ENCODE data around the gene CR1L.
"Not testable (repeated sequence)": the region's sequence is repeated elsewhere in the genome, so short reads cannot be mapped to it uniquely, and the experiment has no call there.

CR1L gene

GRCh38 chr1:207747627-207748492, 102.9 kb downstream of the CR1L start:
- DNase-seq = no peak

GRCh38 chr1:207748737-207749528, 104.0 kb downstream of the CR1L start:
- DNase-seq = peak; percentile 52

GRCh38 chr1:207750631-207751305, 105.8 kb downstream of the CR1L start:
- DNase-seq = no peak

DNA sequence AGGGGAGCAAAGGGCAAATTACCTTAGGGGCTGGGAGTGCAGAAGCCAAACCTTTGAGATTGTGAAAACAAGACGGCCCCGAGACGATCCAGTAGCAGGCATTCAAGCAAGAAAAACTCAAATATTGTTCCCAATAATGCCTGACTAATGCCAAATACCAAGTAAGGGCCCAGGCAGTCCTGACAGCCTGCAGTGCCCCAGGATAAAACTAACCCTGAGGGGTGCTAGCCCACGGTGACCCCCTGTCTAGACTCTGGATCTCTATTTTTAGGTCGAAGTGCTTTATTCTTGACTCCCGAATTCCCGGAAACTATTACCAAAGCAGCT, 106.5 kb downstream of the CR1L start:
- DNase-seq = not testable (repeated sequence)

GRCh38 chr1:207751790-207752455, 107.0 kb downstream of the CR1L start, which contains the start of gene CD46:
TSS of gene CD46 (plus strand) at chr1:207752054. CDS start at chr1:207752213, 159 bp downstream.
- peak; percentile 94 for DNase-seq

DNA sequence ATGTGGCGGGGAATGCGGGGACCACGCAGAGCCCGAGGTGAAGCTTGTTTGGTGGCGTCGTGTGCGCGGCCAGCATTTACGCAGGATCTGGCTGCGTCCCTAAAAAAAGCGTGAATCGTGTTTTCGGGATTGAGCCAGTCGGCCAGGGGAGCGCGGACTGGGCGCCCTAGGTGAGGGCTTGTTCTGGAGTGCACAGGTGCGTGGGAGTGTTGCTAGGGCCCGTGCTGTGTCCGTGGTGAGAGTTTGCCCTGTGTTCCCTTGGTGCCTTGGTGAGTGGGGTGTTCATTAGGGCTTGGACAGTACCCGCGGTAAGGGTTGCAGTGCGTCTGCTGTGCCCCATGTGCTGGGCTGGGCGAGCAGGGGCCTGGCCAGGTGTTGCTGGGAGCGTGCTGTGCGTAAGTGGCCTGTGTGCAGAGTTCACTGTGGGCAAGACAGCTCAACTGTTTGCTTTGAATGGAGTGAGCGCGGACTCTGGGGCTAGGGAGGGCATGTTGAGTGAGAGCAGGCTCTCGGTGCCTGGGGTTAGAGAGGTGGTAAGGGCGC, 107.6 kb downstream of the CR1L start:
- no peak for DNase-seq

DNA sequence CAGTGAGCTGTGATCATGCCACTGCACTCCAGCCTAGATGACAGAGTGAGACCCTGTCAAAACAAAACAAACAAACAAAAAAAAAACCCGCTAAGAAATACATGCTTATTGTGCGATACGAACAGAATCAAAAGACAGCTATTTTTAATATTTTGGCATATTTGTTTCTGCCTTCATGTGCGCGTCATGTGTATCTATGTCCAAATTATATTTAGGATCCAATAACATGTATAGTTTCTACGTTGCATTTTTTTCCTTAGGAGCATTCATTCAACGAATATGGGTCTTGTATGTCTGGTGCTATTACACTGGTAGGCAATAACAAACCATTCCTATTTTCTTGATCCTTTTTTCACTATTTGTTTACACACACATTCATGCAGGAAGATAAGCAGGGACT, 108.7 kb downstream of the CR1L start:
- DNase-seq = no peak

DNA sequence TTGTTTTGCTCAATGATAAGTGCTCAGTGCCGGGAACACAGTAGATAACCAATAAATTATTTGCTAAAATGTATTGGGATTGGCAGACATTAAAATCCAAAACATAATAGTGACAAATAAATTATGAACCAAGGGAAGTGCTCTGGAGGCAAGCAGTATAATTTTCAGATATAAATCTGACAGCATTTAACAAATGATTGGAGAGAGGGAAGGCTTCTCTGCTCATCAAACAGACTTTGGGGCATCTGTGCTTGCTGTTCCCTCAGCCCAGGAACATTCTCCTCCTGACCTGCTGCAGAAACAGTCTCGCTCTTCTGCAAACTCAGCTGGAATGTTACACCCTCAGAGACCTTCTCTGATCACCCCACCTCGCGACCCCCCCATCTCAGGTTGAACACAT, 109.1 kb downstream of the CR1L start:
- no peak for DNase-seq

DNA sequence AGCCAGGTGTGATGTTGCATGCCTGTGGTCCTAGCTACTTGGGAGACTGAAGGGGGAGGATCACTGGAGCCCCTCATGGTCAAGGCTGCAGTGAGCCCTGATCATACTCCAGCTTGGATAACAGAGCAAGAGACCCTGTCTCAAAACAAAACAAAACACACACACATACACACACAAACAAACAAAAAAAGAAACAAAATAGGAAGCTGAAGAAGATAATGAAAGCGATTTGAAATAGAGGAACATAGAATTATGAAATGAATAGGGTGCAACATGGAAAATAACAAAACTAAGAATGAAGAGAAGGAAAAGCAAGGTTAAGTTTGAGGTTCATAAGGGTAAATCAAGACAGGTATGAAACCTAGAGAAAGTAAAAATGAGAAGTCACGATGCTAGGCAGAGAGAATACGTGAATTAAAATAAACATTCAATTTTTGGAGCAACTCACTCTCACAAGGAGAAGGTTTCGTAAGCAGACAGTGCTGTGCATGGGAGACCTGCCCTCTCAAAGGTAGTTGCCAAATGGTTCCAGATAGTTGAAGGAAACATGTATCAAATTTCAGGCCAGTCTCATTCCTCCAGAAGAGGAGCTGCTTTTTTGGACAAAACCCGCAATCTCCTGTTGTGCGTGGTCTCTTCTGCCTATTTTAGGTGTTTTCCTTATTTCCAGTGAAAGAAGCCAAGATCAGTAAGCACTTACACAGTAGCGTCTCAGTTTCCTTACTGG, 110.2 kb downstream of the CR1L start:
- no peak for DNase-seq

DNA sequence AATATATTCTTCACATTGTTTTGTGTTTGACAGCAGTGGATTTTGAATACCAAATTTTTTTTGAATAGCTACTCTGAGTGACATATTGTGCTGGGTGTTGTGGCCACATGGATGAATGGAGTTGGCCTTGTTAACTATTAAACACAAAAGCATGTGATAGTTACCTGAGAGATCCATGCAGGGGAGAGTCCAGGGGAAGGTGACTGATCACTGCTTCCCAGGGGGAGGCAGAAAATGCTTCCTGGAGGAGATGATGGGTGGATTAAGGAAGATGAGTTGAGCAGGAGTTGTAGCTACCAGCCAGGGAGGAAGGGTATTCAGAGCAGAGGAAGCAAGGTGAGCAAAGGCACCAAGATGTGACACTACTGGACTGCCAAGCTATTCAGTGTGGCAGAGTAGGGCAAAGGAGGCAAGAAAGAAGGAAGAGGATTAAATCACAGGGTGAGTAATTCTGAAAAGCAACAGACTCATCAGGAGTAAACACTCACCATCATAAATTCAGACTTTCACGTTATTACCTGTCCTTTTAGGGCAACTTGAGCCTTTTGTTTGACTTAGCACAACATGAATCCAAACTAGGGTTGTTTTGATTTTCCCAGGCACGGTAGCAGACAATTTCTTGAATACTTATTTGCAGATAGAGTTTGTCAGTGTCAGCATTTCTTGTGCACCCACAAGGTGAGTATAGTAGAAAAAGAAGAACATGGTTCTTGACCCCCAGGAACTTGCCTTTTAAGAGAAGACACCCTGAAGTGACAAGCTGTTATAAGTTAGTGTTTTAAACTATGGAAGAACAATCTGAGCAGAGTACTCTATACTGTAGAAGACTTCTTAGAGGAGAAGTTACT, 111.1 kb downstream of the CR1L start:
- DNase-seq = no peak

DNA sequence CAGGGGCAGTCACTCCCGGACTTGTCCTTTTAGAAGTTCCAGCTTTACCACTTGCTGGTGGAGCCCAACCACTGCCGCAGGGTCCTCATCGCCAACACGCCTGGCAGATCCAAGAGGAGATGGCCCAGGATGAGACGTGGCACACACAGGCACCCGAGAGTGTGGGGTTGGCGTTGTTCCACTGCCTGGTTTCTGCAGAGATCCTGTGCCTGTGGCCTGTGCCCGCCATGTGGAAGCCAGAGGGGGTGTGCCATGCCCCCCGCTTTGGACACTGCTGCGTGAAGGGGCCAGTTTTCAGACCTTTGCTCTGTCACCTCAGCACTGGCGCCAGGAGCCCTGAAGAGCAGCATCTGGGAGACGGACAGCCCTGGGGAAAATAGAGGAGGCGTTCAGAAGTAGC, 117.7 kb downstream of the CR1L start:
- DNase-seq = no peak

DNA sequence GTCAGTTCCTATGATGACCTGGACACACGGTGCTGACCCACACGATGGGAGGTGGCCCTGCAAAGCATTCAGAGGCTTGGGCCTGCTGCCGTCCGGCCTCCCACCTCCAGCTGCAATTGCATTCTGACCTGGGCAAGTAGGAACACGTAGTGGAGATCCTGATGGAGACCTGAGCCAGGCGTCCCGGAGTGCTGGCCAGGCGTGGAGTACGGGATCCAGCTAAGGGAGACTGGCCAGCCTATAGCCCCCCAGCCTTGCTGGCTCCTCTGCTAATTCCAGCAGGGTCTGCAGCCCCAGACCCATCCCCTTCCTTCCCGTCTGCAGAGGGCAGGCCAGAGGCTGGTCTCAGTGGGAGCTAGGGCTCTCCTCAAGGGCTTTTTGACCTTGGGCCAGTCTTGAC, 118.2 kb downstream of the CR1L start:
- DNase-seq = no peak

- DNase-seq = no peak
These were observed 119.0 kb downstream of the CR1L start for GRCh38 chr1:207763972-207764371.

DNA sequence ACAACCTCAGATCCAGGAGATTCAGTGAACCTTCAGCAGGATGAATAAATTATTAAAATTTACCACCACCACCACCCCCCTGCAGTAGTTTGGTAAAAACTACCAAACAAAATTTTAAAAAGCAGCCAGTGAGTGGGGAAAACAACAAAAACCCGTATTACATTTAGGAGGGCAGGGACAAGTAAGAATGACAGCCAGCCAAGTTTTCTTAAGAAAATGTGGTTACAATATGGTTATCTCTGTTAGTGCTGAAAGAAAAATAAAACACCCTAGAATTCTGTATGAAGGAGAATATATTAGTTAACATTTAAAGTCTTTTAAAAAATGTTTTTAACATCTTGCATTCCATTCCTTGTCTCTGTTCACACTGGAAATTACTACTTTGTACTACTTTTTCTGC, 121.6 kb downstream of the CR1L start:
- DNase-seq = no peak

- not testable (repeated sequence) for DNase-seq
These were observed 125.6 kb downstream of the CR1L start for GRCh38 chr1:207770514-207770913.

Measured in NCI-H226 (cell line).